GM23248 (cell line): ENCODE measurements around the gene UBE2R2. TPM values are rescaled to one million over a fixed set of nuclear protein-coding genes. Genes with fewer than 3 reads are reported as not detected.
"Not testable (repeated sequence)": the region's sequence is repeated elsewhere in the genome, so short reads cannot be mapped to it uniquely, and the experiment has no call there.

Source experiments
- DNase-seq: peaks from one replicate; pipeline ENCODE4 v3.0.0-alpha.2; 2015
- H2AFZ ChIP-seq: fragments of 200-600 bp; sonication (generic); 2 replicates; pipeline ENCODE4 v1.6.1; 2016; ENCODE audit warnings: antibody characterized with exemption
- H3F3A ChIP-seq: fragments of 200-600 bp; sonication (generic); 2 replicates; pipeline ENCODE4 v1.6.1; 2016; ENCODE audit warnings: mild to moderate bottlenecking, antibody characterized with exemption, mixed run types; ENCODE audit not compliant: insufficient read depth
- H3K27ac ChIP-seq: fragments of 200-600 bp; sonication (generic); 2 replicates; pipeline ENCODE4 v1.5.1; 2016; ENCODE audit warnings: mild to moderate bottlenecking
- H3K27me3 ChIP-seq: fragments of 200-600 bp; sonication (generic); replicated peaks from 2 replicates; pipeline ENCODE4 v1.6.1; 2016; ENCODE audit warnings: mild to moderate bottlenecking; ENCODE audit not compliant: insufficient read depth
- H3K36me3 ChIP-seq: fragments of 200-600 bp; sonication (generic); 2 replicates; pipeline ENCODE4 v1.6.1; 2016; ENCODE audit warnings: low read depth, mild to moderate bottlenecking
- H3K4me1 ChIP-seq: fragments of 200-600 bp; sonication (generic); 2 replicates; pipeline ENCODE4 v1.6.1; 2016; ENCODE audit warnings: mild to moderate bottlenecking; ENCODE audit not compliant: insufficient read depth
- H3K4me2 ChIP-seq: fragments of 200-600 bp; sonication (generic); one replicate; pipeline ENCODE4 v1.6.1; 2016; ENCODE audit warnings: mild to moderate bottlenecking; ENCODE audit not compliant: unreplicated experiment
- H3K4me3 ChIP-seq: fragments of 200-600 bp; sonication (generic); 2 replicates; pipeline ENCODE4 v1.5.1; 2016; ENCODE audit warnings: mild to moderate bottlenecking
- H3K79me2 ChIP-seq: fragments of 200-600 bp; sonication (generic); 2 replicates; pipeline ENCODE4 v1.6.1; 2016; ENCODE audit warnings: mild to moderate bottlenecking; ENCODE audit not compliant: insufficient read depth
- H3K9ac ChIP-seq: fragments of 200-600 bp; sonication (generic); 2 replicates; pipeline ENCODE4 v1.6.1; 2016; ENCODE audit warnings: mild to moderate bottlenecking
- H3K9me2 ChIP-seq: fragments of 200-600 bp; sonication (generic); 2 replicates; pipeline ENCODE4 v1.6.1; 2016; ENCODE audit warnings: mixed run types, mild to moderate bottlenecking, moderate library complexity; ENCODE audit not compliant: insufficient read depth
- H3K9me3 ChIP-seq: fragments of 200-600 bp; sonication (generic); one replicate; pipeline ENCODE4 v1.6.1; 2017; ENCODE audit warnings: low read depth
- H4K20me1 ChIP-seq: fragments of 200-600 bp; sonication (generic); 2 replicates; pipeline ENCODE4 v1.6.0; 2016; ENCODE audit not compliant: insufficient read depth
- EZH2 ChIP-seq: fragments of 200-600 bp; sonication (generic); IDR thresholded peaks from 2 replicates; pipeline ENCODE4 v1.6.1; 2018; ENCODE audit warnings: antibody characterized with exemption, mild to moderate bottlenecking; ENCODE audit not compliant: insufficient read depth, poor library complexity, severe bottlenecking
- EZH2phosphoT487 ChIP-seq: fragments of 200-600 bp; sonication (generic); IDR thresholded peaks from 2 replicates; pipeline ENCODE4 v1.6.1; 2018; ENCODE audit warnings: antibody characterized with exemption, moderate library complexity, mild to moderate bottlenecking, low read depth; ENCODE audit not compliant: insufficient read depth
- WGBS, 2 experiments: methylation state at CpG; one replicate each; pipeline ENCODE4 v1.1.6; 2015 to 2017; ENCODE audit warnings: low lambda C conversion rate in 2 of 2, low coverage in 1 of 2; ENCODE audit errors: missing lambda C conversion rate in 2 of 2; 5-methylcytosine and 5-hydroxymethylcytosine counted together
- in situ Hi-C: fragments of 300-500 bp; cut with MboI; formaldehyde crosslinking; loops from 2 replicates; pipeline ENCODE4 v1.15.0; 2020
- polyA plus RNA-seq: library from polyadenylated mRNA; unstranded; fragments of >200 nt; fragmentation: Nextera tagmentation; extraction: Ambion mirVana; gene quantifications from 2 replicates; pipeline ENCODE4 v1.2.1, GENCODE V29; 2016
- total RNA-seq: library from RNA; depleted of rRNA; stranded (reverse); fragments of >200 nt; shearing (Covaris generic); gene quantifications from 2 replicates; pipeline ENCODE4 v1.2.3, GENCODE V29; 2014

The UBE2R2 gene
- total and polyA plus RNA-seq, 2 experiments from 2014 or later, result 16.0 to 18.9 TPM

DNA sequence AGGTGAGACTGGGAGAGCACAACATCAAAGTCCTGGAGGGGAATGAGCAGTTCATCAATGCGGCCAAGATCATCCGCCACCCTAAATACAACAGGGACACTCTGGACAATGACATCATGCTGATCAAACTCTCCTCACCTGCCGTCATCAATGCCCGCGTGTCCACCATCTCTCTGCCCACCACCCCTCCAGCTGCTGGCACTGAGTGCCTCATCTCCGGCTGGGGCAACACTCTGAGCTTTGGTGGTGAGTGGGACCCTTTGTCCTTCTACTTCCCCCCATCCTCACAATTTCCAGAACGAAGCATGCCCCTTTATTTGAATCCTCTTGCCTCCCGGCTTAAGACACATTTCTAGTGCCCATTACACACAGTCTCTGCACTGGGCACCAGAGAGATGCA, 19.1 kb upstream of the UBE2R2 start:
- Histone ChIP-seq H3K9me2 (no peaks in the 10 kb centered on the region), H3K4me2 (no peak overlapping the region), H3K79me2 (no peaks in the 10 kb centered on the region), H4K20me1 (no peaks in the 10 kb centered on the region), H3K9me3 (no peaks in the 10 kb centered on the region), H3F3A (no peaks in the 10 kb centered on the region), H3K27ac (no peak overlapping the region), H2AFZ (no peak overlapping the region), H3K36me3 (no peaks in the 10 kb centered on the region), H3K4me3 (no peak overlapping the region), H3K27me3 (no peaks in the 10 kb centered on the region), H3K9ac (no peak overlapping the region), H3K4me1 (no peaks in the 10 kb centered on the region)
- 80 to 81% methylated on average over 8 of the region's 8 CpGs for WGBS, 2 experiments
- TF ChIP-seq EZH2, result no peak
- no peak for TF ChIP-seq EZH2phosphoT487
- DNase-seq, result no peak
- in situ Hi-C loops, result no loop called here

DNA sequence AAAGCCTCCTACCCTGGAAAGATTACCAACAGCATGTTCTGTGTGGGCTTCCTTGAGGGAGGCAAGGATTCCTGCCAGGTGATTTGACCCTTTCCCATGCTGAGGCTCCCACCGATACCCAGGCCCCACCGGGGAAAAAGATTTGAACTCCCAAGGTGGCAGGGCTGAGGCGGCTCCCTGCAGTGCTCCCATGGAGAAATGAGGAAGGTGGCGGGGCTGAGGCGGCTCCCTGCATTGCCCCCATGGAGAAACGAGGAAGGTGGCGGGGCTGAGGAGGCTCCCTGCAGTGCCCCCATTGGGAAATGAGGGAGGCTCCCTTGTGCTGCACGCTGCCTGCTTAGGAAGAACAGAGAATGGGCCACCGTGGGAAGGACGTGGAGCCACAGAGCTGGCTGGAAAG, 18.4 kb upstream of the UBE2R2 start:
- in situ Hi-C loops, result no loop called here
- Histone ChIP-seq H3K79me2 (no peaks in the 10 kb centered on the region), H3K4me3 (no peak overlapping the region), H3K4me2 (no peak overlapping the region), H4K20me1 (no peaks in the 10 kb centered on the region), H3K27ac (no peak overlapping the region), H3F3A (no peaks in the 10 kb centered on the region), H2AFZ (no peak overlapping the region), H3K9me3 (no peaks in the 10 kb centered on the region), H3K9ac (no peak overlapping the region), H3K27me3 (no peaks in the 10 kb centered on the region), H3K4me1 (no peaks in the 10 kb centered on the region), H3K36me3 (no peaks in the 10 kb centered on the region), H3K9me2 (no peaks in the 10 kb centered on the region)
- DNase-seq, result no peak
- no peak for TF ChIP-seq EZH2
- no peak for TF ChIP-seq EZH2phosphoT487
- 81 to 83% methylated on average over 10 of the region's 10 CpGs for WGBS, 2 experiments

GRCh38 chr9:33799928-33800704, 16.8 kb upstream of the UBE2R2 start:
- H3F3A ChIP-seq, result no peaks in the 10 kb centered on the region

GRCh38 chr9:33800886-33801285, 16.1 kb upstream of the UBE2R2 start:
- Histone ChIP-seq H3K9ac (no peak overlapping the region), H3K4me2 (no peak overlapping the region), H3K4me1 (no peaks in the 10 kb centered on the region), H3K9me2 (no peaks in the 10 kb centered on the region), H3F3A (no peaks in the 10 kb centered on the region), H3K36me3 (no peaks in the 10 kb centered on the region), H3K79me2 (no peaks in the 10 kb centered on the region), H2AFZ (no peak overlapping the region), H3K27ac (no peak overlapping the region), H3K4me3 (no peak overlapping the region), H3K9me3 (no peaks in the 10 kb centered on the region), H4K20me1 (no peaks in the 10 kb centered on the region), H3K27me3 (no peaks in the 10 kb centered on the region)
- DNase-seq, result no peak
- in situ Hi-C loops, result no loop called here
- TF ChIP-seq EZH2phosphoT487 (no peak), EZH2 (no peak)
- WGBS, 2 experiments, result 55 to 70% methylated on average over 2 of the region's 2 CpGs

More at GRCh38 chr9:33799928-33800704, 16.8 kb upstream of the UBE2R2 start:
- H3K4me3 ChIP-seq, result no peak overlapping the region
- H3K36me3 ChIP-seq, result no peaks in the 10 kb centered on the region
- no peak for DNase-seq
- no peak overlapping the region for H2AFZ ChIP-seq
- no peaks in the 10 kb centered on the region for H3K9me2 ChIP-seq
- H3K27ac ChIP-seq, result no peak overlapping the region
- H3K79me2 ChIP-seq, result no peaks in the 10 kb centered on the region
- H3K27me3 ChIP-seq, result no peaks in the 10 kb centered on the region
- H4K20me1 ChIP-seq, result no peaks in the 10 kb centered on the region
- H3K4me1 ChIP-seq, result no peaks in the 10 kb centered on the region
- in situ Hi-C loops, result no loop called here
- 50 to 54% methylated on average over 9 of the region's 9 CpGs for WGBS, 2 experiments
- TF ChIP-seq EZH2phosphoT487 (no peak), EZH2 (no peak)
- no peaks in the 10 kb centered on the region for H3K9me3 ChIP-seq
- no peak overlapping the region for H3K9ac ChIP-seq
- H3K4me2 ChIP-seq, result no peak overlapping the region

DNA sequence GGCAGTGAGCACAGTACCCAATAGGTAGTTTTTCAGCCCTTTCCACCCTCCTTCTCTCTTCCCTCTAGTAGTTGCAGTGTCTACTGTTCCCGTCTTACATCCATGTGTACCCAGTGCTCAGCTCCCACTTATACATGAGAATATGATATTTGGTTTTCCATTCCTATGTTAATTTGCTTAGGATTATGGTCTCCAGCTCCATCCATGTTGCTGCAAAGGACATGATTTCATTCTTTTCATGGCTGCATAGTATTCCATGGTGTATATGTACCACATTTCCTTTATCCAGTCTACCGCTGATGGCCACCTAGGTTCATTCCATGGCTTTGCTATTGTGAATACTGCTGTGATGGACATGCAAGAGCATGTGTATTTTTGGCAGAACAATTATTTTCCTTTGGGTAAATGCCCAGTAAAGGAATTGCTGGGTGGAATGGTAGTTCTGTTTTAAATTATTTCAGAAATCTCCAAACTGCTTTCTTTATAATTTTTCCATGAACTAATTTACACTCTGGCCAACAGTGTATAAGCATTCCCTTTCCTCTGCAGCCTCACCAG, 14.9 kb upstream of the UBE2R2 start:
- WGBS, 2 experiments, result 55 to 66% methylated on average over 2 of the region's 2 CpGs
- H3K9me3 ChIP-seq, in situ Hi-C loops, H3K27ac ChIP-seq, H4K20me1 ChIP-seq, H3K27me3 ChIP-seq, H3K9me2 ChIP-seq, H3K79me2 ChIP-seq, H3K4me3 ChIP-seq, DNase-seq, H3K9ac ChIP-seq, H2AFZ ChIP-seq, H3F3A ChIP-seq, H3K36me3 ChIP-seq, H3K4me1 ChIP-seq, H3K4me2 ChIP-seq: not testable (repeated sequence)

- H3K79me2 ChIP-seq, H2AFZ ChIP-seq, H3F3A ChIP-seq, H3K9me3 ChIP-seq, DNase-seq, H4K20me1 ChIP-seq, H3K9ac ChIP-seq, H3K27ac ChIP-seq, H3K4me2 ChIP-seq, H3K4me3 ChIP-seq, in situ Hi-C loops, H3K27me3 ChIP-seq, H3K4me1 ChIP-seq, H3K36me3 ChIP-seq, H3K9me2 ChIP-seq: not testable (repeated sequence)
- 83 to 84% methylated on average over 3 of the region's 3 CpGs for WGBS, 2 experiments
These were observed 12.8 kb upstream of the UBE2R2 start for GRCh38 chr9:33804196-33804595.

- H3K36me3 ChIP-seq, H3F3A ChIP-seq, H2AFZ ChIP-seq, H4K20me1 ChIP-seq, in situ Hi-C loops, H3K27me3 ChIP-seq, H3K4me1 ChIP-seq, H3K9ac ChIP-seq, H3K79me2 ChIP-seq, H3K9me2 ChIP-seq, H3K4me2 ChIP-seq, H3K4me3 ChIP-seq, H3K27ac ChIP-seq, H3K9me3 ChIP-seq: not testable (repeated sequence)
- peak; percentile 31 for DNase-seq
- 57 to 60% methylated on average over 2 of the region's 2 CpGs for WGBS, 2 experiments
These were observed 9.8 kb upstream of the UBE2R2 start for GRCh38 chr9:33807156-33807555.
